NCI-H187 treated with DMSO at 0.1 percent for 48 hours (cell line): Measurements from ENCODE around the gene THADA.

ENCODE experiments used
- DNase-seq: peaks from one replicate; lab custom pipeline; 2025; lab: John Stamatoyannopoulos, UW

The THADA gene

DNA sequence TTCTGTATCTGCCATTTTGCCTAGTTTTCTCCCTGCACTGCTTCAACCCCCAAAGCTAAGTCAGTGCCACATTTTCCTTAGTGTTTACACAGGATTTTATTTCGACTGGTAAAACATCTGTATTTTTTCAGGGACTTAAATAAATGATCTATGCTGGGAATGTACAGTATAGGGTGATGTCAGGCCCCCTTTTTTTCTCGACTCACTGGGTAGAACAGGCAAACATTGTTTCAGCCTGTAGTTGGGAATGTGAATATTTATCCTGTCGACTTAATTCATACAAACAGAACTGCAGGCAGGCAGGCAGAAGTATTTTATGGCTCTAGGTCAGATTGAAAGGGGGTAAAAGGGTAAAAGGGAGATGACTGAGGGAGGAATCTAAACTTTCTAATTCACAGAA lies 245.9 kb downstream of the THADA start:
- DNase-seq: no peak

DNA sequence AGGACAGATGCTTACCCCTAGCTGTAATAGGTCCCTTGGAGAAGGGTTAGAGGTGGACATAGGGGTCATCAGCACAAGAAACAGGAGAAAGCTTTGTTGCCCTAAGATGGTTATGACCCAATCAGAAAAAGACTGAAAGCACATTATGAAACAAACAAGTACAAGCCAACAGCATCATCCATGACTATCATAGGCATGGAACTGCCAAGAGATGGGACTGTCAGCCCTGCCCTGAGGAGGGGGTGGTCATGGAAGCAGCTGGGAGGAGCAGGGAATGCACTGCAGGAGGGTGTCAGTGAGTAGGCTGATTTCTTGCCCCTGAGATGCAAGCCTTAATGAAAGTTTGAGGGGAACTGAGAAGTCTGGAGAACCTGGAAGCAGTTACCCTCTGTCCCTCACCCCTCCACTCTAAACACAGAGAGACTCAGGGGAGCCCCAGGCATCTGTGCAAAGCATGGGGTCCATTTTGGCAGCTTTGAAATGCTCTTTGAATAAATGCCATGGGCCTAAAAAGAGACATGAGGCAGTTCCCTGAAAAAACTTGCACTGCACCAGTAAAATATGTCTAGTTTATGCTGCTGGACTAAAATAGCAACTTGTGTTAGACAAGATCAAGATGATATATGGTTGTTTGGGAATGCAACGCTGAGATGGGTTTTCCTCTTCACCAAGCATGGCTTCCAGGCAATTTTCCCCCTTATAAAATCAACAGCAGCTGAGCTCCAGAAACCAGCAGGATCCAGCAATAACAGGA lies 246.8 kb downstream of the THADA start:
- DNase-seq: no peak

DNA sequence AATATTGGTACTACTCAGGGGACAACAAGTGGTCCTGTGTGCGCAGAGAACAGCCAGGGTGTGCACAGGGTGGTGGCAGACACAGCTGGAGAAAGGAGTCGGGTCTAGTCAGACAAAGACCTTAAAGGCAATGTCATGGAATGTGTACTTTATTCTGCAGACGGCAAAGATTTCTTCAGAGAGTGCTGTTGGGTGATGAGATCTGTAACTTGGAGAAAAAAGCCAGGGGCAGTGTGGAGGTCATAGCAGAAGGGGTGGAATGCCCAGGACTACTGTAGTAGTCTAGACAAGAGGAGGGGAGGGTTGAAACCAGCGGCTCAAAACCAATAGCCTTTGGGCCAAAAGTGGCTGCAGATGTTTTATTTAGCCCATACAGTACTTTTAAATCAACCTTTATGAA lies 248.1 kb downstream of the THADA start:
- no peak for DNase-seq

DNA sequence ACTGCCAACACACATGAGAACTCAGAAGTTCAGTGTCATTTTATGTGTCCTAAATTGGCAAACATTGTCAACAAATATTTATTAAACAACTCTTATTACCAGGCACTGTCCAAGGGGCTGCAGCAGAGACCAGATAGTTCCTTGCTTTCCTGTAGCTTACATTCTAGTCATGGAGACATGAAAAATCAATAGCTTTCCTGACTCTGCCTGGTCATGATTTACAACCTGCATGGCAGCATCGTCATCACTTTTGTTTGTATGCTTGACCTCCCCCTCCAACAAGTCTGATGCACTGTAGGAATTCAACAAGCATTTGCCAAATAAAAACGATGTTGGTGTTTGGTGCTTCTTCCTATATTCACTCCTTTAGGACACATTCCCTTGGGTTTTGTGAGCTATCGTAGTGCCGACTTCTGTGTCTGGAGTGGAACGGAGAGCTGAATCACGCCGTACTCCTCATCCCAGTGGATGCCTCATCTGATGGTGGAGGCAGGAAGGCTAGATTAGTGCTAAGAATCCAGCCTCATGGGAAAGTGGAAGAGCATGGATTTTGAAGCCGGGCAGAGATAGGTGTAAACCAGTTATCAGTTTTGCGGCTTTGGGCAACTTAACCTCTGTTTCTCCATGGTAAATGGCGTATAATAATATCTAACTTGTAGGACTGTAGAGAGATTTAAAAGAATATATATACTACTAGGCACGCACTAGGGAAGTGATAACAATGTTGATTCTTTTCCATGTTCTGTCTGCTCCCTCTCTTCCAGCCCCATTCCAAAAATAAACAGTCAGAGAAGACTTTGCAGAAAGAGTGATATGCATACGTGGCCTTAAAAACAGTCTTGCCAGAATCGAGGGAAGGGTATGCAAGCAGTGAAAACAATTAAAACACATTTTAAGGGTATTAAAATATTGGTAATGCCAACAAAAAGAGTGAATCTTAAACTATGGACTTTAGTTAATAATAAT lies 249.0 kb downstream of the THADA start:
- DNase-seq: no peak

DNA sequence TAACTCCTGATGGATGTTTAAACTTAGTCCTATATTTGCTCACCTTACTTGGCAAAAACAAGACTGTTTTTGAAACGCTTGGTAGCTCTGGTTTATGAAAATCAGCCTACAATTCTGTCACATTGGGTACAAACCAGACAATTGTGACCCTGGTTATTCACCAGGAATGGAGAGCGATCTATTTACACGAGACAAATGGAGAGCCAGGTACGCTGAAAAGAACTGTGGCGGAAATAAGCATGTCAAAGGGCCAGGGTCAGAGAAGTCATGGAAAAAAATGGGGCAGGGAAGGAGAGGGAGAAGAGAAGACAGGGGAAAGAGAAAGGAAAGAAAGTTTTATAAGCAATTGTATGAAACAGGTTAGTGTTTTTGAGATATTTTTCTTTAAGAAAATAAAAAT lies 250.0 kb downstream of the THADA start:
- DNase-seq: no peak

DNA sequence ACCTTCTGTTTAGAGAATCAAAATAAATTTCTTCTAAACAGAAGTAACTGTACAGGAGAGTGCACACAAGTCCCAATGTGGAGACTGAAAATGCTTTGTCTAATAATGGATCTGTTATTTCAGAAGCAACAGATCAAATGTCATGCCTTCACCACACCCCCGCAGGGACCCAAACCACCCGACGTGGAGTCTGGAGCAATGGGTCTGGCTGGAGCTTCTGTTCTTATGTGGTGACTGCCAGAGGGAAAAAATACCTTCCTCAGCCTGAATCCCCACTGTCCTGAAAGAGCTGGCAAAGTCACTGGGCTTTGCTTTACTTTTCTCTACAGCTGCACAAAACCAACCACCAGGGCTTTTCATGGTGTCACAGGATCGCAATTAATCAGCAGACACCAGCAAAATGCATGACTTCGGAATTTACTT lies 250.4 kb downstream of the THADA start:
- no peak for DNase-seq

DNA sequence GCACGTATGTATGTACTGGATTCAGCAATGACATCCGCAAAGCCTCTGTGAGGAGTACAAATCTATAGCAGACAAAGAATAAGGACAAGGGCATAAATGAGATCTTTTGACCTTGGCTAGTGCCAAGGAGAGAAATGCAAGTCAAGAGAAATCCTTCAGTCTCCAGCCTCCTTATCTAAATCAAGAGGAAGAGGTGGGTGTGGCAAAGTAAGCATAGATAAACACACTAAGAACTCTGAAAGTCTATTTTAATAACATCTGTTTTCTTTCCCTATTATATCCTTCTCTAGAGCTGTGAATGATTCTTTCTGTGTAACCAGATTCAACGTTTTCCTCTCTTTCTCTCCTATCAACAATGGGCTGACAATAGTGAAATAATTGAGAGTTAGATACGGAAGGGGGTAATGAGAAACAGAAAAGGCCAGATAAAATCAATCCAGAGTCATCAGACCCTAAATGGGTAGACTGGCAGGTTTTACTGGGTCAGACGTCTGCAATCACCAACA lies 250.9 kb downstream of the THADA start:
- DNase-seq: no peak

DNA sequence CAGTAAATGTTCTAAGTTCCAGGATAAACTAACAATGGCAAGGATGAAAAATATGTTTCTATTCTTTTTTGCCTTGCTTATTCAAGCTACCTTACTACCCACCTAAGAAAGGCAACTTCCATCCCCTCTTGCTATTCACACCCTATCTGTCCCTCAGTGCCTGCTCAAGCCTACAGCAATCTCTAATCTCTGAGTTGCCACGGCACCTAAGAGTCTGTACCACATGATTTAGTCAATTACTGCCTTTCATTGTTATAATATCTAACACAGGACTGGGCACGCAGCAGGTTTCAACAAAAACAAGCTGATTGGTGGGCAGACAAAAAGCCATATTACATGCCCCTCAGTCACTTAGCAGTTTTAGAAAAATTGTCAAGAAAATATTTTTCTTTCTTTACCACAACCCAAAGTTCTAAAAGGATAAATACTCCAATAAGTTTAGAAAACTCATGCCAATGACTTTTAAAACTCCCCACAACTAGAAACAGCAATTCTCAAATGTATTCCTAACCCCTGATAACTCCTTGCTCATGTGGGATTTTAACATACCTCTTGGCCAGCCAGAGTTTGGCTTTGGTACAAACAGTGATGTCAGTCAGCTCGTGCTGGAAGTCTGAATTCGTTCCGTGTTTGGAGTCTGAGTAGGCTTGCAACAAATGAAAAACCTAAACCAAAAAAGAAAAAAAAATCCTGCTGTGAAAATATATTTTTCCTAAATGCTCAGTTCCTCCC lies 252.1 kb downstream of the THADA start:
- no peak for DNase-seq

DNA sequence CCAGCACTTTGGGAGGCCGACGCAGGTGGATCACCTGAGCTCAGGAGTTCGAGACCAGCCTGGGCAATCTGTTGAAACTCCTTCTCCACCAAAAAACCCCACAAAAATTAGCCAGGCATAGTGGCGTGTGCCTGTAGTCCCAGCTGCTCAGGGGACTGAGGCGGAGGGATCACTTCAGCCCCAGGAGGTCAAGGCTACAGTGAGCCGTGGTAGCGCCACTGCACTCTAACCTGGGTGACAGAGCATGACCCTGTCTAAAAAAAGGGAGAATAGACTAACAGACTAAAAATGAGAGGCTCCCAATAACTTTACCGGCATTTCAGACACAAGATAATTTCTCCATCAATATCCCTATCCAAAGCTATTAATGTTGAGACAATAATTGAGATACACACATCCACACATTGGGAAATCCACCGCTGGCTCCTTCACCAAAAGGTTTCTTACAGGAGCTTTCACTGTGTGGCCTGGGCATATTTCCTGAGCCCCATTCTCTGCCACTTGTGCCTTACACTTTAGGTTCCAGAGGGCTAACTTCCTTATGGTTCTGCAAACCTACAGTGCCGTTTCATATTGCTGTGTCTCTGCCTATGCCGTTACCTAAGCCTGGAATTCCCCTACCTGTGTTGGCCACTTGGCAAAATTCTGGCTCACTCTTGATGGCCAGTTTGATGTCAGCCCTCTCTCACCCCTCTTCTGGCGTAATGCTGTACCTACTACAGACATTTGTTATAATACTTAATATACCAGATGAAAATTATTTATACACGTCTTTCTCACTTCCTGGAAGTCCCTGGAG lies 253.7 kb downstream of the THADA start:
- DNase-seq: no peak

DNA sequence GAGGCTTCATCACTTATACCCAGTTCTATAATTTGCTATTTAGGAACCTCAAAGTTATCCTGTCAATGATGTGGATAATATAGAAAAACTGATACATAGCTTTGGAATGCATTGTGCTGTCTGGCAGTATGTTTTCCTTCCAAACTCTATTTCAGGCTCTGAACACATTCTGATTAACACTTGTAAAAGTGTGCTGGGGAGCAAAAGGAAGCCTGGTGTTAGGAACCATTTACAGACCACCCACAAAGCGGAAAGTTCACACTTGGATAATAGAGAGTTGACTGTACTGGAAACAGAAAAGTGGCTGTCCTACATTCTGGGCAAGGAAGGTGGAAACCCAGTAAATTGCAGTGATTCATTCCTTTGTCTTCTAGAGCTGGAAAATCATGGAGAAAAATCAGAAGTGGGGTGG lies 254.9 kb downstream of the THADA start:
- DNase-seq: no peak

DNA sequence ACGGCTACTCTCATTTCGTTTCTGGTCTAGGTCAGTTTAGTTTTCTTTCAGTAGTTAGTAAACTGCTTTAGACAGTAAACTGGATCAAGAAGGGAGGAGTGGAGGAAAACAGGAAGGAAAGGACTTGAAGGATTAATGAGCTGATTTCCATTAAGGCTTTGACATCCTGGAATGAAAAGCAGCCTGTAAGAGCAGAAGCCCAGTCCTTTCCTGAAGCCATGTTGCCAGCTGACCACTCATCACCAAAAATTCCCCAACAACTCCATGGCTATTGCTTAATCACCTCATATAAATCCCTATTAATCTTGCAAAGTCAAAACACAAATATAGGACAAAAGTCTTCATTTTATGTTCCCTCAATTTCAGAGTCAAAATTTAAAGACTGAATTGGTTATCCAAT lies 255.8 kb downstream of the THADA start:
- no peak for DNase-seq

DNA sequence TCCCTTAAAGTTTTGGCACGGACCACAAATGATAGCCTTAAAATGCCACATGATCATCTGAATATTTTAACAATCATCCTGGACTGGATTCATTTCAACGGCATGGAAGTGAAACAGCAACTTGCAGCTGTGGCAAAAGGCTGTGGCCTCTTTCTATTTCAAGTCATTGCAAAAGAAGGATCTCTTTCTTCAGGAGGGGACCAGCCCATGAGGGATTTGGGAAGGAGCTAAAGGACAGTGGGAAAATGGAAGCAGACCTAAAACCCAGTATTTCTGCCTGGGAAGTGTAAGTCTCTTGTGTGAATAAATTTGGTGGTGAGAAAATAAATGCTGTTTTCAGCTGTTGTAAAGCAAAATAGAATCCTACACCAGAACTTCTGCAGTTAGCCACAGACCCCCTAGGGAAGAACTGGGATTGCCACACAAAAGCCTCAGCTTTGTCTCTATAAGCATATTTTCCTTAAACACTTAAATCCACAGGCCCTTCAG lies 262.1 kb downstream of the THADA start:
- DNase-seq: no peak

DNA sequence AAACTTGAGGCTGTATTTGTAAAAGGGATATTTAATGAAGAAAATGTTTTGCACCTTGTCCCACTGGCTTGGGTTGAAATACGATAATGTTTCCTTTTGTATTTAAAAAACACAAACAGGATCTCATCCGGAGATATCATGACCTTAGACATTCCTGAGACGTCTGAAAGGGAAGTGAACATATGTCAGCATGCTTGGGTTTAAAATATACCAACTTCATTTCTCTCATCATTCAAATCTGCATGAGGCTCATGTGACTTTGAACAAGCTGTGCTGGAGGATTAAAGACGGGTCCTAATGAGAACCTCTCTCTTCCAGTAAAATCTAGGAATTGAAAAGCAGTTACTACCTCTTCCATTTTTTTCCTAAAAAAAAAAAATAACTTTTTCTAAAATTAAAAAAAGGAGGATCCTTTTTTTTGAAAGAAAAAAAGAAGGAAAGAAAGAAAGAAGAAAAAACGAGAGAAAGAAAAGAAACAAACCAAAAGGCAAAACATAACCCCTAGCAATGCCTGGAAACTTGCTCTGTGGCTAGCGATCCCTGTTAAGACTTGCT lies 262.7 kb downstream of the THADA start:
- no peak for DNase-seq

DNA sequence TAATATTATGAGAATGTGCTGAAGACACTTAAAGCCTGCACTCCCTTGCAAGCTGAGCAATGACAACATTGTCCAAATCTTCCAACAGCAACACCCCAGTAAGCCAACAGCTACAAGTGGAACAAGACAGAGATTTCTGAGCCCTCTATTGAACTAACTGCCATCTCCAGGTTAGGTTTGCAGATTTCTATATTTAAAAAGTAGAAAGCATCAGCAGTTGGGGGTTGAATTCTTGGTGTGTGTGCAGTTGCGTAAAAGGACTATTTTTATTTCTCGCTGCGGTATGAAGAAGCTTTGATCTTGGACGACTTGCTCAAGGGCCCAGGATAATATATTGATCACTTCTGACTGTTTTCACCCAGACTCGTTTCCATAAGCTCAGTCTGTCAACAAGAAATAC lies 263.2 kb downstream of the THADA start:
- no peak for DNase-seq

DNA sequence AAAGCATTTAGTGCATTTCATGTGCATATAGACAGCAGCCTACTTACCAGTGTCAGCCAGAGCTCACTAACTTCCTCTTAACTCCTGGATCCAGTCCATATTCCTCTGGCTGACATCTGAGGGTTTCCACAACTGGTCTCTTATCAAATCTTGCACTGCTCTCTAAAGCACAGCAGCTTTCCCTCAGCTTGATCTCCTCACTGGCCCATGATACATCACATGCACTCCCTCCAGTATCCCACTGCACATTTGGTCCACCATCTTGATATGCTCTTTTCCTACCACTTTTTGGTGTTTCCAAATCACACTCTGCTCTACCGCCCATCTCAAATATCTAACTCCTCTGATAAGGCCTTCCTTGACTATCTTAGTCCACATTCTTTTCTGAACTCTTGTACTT lies 264.4 kb downstream of the THADA start:
- DNase-seq: no peak

DNA sequence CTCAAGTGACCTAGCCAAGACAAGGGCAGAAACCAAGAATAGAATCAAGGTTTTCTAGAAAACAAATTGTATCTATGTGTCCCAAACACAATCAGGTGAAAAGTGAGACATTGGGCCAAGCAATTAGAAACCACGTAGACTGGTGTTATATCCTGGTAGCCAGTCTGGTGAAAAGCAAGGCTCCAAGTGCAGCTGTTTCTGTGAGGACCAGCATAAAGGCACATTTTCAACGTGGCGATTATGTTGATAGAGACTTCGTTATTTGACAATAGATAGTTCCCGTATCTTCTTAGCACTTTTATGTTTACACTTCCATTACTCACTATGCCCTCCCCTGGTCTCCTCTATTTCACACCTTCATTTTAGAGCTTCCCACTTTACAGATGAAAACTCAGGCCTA lies 266.2 kb downstream of the THADA start:
- DNase-seq: no peak

DNA sequence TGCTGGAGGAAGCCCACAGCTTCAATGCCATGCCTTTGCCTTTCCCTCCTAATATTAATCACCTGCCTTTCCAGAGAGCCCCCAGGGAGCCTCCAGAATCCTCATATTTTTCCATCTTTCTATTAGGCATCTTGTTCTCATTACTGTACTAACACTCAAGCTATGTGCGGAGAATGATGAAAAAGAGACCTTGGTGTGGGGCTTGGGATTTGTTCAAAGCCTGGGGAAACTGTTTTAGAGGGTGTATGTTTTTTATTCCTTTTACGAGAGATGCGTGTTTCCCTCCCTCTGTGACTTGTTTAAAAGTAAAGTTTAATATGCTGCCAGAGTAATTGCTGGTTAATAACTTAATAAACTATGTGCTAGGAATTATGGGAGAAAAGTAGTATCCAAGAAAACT lies 267.0 kb downstream of the THADA start:
- DNase-seq: no peak

DNA sequence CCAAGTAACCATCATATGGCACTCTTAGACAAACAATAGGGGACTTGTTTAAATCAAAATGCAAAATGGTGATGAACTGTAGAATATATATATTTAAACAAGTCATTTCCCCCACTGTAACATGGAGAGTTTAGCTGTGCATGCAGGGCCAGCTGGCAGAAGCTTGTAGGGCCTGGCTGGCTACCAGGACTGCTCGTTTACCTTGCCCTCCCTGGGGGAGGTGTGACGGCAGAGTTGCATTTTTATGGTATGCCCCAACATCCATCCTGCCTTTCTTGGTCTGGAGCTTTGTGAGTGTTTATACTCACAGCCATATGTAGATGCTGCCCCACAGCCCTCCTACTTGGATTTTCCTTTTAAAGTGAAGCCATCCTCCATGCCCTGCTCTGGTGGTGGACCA lies 267.7 kb downstream of the THADA start:
- no peak for DNase-seq

DNA sequence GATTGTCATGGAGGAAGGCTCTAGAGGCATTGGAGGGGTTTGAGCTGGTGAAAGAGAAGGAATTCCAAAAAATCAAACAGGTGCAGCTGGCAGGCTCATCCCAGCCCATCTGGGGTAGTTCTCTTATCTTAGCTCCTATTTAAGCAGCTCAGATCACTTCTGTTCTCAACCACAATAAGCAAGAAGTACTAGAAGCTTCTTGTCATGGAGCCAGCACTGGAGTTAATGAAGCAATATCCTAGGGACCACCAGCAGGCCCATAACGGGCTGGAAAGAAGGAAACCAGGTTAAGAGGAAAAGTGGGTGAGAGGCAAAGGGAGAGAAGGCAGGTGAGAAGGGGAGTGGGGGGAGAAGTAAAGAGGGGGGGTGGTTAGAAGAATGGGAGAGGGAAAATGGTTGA lies 268.7 kb downstream of the THADA start:
- no peak for DNase-seq

DNA sequence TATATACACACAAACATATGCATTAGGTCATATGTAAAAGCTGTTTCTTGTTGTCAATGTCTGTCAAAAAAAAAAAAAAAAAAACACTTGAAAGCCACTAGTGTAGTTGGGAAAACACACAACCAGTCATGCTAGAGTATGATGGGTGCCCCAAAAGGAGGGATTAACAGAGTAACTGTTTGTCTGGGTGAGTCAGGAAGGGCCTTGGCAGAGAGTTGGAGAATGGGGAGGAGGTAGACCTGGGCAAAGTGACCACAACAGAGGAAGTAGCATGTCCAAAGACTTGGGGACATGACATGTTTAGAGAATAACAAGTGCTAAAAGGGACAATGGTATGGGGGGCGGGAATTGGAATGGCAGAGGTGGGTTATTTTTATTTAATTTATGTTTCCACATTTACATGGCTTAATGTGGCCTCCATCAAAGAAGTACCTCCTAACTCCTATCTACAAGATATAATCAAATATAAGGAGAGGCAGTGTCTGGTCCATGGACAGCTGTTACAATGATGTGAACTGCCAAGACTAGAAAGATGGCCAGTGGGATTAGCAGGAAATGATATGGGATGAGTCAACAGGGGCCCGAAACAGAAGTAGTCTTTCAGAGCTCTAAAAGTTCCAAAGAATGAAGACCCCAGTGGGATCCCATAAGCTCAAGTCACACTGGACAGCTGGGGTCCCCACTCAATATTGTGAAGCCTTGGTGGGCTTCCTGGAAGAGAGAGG lies 269.6 kb downstream of the THADA start:
- no peak for DNase-seq
